NCI-H1105 treated with DMSO at 0.1 percent for 48 hours (cell line): Measurements from ENCODE around the gene HIPK2.

Source experiments
- DNase-seq: peaks from one replicate; lab custom pipeline; 2025; lab: John Stamatoyannopoulos, UW

HIPK2 gene

DNA sequence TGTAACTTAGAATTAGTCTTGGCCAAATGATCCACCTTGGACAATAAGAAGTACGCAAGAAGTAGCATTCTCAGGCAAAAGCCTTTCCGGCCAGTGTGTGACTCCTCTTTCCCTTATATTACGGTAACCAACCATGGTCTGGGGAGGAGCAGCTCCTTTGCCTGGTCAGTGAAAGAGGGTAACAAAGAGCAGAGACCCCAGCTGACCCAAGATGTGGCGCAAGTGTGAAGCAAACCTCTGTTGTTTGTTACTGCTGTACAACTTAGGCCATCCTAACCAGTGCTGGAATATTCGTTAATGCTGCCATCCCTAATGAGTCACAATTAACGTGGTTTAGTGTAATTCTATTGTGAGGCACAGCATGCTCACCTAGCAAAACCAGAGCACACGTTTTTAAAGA lies 44.0 kb downstream of the HIPK2 start:
- DNase-seq, result no peak

- no peak for DNase-seq
Observed at GRCh38 chr7:139732471-139733167, 45.2 kb downstream of the HIPK2 start.

DNA sequence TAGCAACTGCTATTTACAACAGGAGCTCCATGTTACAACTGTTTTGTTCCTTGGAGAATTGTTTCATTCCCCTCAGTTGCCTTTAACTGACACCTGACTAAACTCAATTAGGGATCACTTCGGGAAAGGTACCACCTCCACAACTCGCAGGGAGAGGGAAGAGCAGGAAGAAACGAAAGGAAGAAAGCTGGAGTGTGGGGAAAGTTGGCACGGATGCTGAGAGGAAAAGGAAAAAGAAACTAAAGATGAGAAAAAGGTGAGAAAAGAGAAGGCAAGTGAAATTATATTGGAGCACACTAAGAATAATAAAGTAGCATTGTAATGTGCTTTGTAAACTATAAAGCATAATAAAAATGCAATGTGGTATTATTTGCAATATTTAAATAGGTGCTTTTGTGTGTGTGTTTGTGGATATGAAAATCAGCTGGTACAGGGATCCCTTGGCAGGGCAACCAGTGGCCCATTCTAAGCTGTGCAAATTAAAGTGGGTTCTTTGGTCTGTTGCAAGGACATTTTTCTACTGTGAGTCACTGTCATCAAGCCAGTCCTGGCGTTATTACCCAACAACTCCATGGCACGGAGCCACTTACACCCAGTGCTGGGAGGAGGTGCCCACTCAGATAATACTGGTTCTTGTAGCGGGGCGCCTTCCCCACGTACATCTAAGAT lies 45.9 kb downstream of the HIPK2 start:
- DNase-seq, result no peak

DNA sequence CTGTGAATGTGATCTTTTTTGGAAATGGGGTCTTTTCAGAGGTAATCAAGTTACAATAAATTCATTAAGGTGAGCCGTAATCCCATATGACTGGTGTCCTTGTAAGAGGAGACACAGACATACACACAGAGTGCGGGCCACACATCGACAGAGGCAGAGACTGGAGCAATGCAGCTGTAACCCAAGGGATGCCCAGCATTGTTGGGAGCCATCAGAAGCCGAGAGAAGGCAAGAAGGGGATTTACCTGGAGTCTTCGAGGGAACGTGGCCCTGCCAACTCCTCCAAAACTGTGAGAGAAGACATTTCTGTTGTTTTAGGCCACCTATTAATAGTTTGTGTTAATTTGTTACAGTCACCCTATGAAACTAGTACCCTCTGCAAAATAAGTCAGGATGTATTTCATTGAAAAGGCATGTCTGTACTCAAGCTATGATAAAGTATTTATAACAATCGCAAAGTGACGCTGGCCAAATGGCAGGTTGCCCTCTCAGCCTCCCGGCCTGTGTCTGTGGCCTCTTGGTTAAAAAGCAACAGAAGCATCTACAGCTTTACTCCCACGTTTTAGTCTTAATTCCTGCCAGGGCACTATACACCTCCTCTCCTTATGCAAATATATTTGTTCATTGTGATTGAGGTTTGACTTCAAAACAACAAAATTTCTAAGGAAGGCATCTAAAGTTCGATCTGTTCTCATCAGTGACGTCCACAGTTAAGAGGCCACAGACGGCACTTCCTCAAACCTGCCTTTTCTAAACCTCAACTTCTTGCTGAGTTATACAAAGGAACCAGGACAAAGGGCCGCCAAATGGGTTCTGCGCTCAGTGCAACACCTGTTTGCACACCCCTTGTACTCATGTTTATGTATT lies 46.8 kb downstream of the HIPK2 start:
- no peak for DNase-seq

GRCh38 chr7:139728203-139728602 lies 49.6 kb downstream of the HIPK2 start:
- DNase-seq, result no peak

DNA sequence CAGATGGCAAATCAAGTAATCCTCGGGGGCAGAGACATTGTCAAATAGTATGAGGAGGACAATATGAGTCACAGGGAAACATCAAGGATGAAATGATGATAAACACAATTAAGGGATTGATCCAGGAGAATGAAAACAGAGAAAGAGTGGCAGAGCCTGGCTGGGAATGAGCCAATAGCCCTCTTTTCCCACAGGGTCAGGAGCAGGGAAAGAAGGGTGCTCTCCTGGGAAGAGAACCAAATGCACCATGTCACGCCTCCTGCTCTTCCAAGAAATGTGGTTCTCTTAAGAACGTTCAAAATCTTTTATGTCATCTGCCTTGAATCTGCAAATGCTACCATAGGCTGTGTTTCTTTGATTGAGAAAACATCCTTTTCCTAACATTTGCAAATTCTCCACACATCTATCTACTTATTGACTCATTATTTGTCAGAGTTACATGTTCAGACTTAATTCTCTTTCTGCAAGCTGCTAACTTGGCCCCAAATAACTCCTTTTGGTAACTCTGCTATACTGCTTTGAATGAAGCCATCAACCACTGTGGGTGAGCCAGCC lies 50.6 kb downstream of the HIPK2 start:
- DNase-seq, result no peak

- no peak for DNase-seq
Observed at GRCh38 chr7:139726485-139726869, 51.3 kb downstream of the HIPK2 start.

DNA sequence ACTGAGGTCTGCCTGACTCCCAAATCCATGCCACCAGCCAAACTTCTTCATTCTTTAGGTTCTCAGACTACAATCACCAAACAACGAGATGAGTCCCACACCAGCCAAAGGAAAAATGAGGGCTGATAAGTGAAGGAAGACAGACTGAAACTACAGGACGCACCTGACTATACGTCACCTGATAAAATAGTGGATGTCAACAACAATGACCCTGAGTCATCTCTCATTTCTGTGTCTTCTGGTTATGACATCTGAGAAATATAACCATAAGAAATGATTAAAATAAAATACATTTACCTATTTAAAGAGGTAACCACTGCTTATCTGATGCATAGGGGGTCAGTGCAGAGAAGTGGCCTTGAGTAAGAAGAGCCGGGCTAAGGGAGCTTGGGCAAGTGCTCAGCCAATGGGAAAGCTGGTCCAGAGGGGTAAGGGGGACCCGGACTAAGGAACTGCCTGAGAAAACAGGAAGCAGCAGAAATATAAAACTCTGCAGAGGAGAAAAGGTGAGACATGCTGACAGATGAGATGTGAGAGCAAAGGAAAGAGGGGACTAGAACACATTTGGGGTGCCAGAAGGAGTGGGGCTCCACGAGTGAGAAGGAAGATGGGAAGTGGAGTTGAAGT lies 51.8 kb downstream of the HIPK2 start:
- no peak for DNase-seq

- DNase-seq, result peak; percentile 68
Observed at GRCh38 chr7:139725077-139725476, 52.7 kb downstream of the HIPK2 start.

DNA sequence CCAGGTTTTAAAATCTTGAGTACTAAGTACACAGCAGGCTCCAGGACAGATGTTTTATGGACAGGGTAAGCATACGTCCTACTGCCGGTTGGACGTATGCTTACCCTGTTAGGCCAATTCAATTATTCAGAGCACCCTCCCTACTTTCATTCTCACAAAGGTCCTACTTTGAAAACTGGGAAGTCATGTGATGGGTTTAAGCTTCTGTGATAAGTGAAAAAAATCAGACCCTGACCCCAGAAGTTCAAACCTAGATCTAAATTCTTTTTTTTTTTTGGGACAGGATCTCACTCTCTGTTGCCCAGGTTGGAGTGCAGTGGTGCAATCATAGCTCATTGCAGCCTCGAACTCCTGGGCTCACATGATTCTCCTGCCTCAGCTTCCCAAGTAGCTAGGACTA lies 55.2 kb downstream of the HIPK2 start:
- no peak for DNase-seq

DNA sequence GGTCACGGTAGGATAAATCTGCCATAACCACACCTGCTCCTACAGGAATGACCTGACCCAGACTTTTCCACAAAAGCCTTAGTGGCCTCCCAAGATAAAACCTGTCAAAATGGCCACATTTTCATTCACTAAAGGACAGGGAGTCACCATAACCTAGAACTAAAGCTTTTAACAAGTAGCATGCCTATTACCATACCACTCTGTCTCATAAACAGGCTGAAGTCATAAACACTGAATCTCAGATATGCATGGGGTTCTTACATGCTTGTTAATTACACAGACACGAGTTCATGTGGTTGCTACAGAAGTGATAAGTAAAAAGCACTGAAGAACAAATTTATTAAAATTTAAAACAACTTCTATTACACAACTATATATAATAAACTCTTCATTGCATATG lies 56.0 kb downstream of the HIPK2 start:
- no peak for DNase-seq

DNA sequence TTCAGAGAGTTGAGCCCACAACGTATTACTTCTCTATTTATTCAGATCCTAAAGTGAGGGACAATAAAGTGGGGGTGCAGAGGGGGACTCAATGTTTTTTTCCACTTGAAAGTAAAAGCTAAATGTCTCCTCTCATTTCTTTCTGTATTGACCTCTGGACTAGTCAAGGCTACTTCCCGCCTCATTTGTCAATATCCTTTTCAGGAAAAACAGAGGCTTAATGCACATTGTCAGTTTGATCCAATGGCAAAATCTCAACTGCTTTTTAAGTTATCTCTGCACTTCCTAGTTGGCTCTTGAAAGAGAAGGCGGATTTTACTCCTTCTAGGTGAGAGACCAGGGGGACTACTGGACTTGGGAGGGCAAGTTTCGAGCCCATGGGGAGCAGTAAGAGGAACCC lies 56.4 kb downstream of the HIPK2 start:
- DNase-seq, result no peak

- DNase-seq, result peak; percentile 14
Observed at GRCh38 chr7:139720705-139721231, 57.0 kb downstream of the HIPK2 start.

DNA sequence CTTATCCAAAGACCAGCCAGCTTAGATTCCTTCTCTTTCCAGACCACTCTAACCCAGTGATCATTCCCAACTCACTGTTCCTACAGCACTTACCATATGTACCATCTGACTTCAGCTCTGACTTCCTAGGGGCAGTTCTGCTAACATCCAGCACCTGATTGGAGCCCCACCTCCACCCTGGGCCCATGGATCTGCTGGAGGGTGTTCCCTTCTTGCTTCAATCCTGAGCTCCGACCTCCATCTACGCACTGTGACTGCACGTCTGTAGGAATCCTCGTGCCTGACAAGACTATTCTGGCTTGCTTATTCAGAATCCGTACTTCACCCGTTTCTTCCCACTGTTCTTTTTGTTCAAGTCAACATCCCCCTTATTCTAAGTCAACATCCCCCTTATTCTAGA lies 57.6 kb downstream of the HIPK2 start:
- DNase-seq, result no peak

GRCh38 chr7:139718859-139719258 lies 58.9 kb downstream of the HIPK2 start:
- no peak for DNase-seq

DNA sequence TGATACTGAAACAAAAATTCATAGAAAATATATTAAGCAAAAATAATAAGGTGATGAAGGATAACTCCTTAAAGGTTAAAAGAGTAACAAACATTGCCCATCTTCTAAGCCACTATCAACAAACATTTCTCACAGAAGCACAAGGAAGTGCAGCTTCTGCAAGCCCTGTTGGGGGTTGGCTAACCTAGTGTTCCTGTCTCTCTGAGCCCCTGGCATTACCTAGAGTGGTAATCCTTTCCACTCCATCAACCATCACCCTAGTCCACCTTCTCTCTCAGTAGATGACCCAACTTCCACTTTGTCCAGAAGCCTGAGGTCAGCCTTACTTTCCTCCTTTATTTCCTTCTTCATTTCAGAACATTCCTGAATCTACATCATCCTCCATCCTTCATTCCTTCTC lies 59.7 kb downstream of the HIPK2 start:
- no peak for DNase-seq

DNA sequence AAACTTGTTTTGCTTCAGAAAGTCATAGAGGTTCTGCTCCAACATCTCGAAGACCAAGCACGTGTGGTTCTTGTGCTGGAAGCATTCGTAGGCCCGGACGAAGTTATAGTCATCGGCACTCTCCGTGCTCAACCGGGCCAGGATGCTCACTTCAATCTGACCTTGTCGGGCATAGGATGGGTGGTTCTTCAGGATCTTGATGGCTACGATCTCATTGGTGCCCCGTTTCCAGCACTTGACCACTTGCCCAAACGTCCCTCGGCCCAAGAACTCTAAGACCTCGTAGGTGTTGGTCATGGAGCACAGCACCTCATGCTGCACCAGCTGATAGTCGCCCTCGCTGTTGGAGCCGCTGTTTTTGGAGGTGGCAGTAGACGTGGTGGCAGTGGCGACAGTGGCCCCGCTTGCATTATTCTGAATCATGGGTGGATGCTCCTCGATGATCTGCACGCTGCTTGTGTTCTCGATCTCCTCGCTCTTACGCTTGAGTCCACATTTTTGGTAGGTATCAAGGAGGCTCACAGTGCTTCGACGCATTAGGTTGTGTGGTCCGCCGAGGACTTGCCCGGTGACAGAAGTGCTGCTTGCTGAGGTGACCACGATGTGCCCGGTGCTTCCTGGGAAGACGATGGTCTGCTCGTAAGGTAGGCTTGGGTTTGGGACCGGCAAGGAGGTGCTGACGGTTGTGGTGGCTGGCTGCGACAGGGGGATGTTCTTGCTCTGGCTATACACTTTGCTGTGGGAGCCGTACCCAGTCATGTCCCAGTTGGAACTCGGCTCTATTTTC lies 61.4 kb downstream of the HIPK2 start:
- DNase-seq, result no peak

DNA sequence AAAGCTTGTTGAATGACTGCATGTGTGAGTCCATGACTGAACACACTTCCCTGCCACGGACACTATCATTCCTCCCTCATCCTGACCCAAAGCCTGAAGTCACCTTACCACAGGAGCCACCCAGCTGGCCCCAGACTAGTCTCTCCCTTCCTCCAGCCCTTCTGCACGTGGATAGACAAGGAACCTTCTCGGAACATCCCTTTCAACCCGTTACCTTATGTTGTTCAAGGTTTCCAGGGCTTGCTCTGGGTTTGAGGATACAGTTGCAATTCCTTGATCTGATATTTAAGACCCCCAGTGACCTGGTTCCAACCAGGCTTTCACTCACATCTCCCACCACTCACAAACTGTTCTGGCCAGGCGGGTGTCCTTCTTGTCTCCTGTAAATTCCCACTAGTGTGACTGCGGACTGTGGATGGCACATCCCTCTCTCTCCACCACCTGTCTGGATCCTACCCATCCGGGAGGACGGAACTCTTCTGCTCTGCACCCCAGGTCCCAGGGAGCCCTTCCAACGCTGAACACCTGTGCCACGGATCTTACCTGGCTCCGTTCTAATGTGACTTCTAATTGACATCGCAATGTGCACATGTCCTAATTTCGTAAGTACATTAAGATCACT lies 62.5 kb downstream of the HIPK2 start:
- no peak for DNase-seq

DNA sequence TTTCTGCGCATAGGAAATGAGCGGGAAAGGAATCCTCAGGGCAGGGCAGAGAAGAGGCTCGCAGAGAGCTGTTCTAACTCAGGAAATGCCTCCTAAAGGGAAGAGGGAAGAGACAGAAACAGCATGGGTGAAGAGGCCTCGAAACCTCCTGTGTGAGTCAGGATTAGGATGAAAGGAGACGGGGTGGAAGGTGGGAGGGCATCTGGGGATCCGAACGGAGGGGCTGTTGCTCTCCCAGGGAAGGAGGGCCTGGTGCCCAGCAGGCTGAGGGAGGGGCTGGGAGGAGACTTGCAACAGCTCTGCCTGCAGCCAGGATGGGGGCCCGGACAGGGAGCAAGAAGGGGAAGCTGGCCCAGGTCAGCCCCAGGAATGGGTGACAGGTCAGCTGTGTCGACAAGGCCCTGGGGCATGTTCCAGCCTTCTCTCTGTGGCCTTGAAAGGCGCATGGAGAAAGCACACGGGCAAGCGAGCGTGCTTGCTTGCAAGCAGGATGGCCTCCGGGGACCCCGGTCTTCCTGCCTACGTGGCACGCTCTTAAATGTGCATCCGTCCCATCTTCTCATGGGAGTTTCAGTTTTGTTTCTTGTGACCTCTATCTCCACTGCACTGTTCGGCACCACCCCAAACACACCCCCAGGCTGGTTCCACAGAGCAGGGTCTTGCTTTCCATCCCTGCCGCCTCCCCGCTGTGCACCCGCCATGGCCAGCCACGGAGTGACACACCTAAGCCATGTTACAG lies 63.5 kb downstream of the HIPK2 start:
- DNase-seq, result no peak
